DMS53 treated with DMSO at 0.1 percent for 48 hours (cell line): Measurements from ENCODE around the gene ITGA11.
"Not testable (repeated sequence)": the region's sequence is repeated elsewhere in the genome, so short reads cannot be mapped to it uniquely, and the experiment has no call there.

ENCODE experiments used
- DNase-seq: peaks from one replicate; lab custom pipeline; 2025; ENCODE audit not compliant: unreplicated experiment; lab: John Stamatoyannopoulos, UW

ITGA11 gene

DNA sequence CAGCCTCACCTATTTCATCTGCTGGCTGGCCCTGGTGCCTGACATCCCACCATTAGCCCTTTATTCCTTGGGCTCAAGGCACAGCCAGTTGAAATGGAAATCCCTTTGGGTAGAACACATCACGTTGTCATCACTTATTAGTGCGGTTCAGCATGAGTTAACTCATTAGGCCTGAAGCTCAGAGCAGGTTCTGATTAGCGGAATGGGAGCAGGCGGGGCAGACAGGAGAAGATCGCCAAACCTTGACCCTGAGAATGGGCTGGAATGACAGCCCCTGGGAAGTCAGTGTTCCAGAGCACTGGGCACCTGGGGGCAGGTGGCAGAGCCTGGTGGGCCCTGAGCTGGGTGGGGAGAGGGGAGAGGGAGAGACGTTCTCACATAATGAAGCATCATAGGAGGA is 5.8 kb downstream of the ITGA11 start:
- no peak for DNase-seq

DNA sequence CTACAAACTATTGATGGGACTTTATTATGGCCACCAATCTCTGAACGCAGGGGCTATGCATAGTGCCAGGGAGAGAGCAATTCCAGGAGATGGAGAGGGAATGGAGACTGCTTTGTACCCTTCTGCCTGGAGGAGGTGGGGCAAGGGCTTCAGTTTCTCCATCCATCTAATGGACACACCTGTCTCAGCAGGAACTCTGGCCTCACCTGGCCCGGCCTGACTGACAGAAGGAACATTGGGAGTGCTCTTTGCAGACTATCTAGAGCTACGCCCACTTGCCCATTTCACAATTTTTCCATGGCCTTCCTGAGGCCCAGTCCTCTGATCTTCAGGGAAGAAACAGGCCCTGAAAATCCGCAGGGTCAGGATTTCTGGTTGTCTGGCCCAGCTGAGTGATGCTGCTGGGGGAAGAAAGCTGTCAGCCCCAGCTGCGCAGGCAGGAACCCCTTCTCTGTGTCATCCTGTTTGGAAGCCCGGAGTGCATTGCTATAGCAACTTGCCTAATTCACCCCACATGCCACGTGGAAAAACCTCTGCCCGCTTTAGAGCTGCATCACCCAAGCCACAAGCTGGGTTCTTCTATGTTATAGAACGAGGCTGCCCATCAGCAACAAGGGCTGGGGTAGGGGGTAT is 6.4 kb downstream of the ITGA11 start:
- no peak for DNase-seq

DNA sequence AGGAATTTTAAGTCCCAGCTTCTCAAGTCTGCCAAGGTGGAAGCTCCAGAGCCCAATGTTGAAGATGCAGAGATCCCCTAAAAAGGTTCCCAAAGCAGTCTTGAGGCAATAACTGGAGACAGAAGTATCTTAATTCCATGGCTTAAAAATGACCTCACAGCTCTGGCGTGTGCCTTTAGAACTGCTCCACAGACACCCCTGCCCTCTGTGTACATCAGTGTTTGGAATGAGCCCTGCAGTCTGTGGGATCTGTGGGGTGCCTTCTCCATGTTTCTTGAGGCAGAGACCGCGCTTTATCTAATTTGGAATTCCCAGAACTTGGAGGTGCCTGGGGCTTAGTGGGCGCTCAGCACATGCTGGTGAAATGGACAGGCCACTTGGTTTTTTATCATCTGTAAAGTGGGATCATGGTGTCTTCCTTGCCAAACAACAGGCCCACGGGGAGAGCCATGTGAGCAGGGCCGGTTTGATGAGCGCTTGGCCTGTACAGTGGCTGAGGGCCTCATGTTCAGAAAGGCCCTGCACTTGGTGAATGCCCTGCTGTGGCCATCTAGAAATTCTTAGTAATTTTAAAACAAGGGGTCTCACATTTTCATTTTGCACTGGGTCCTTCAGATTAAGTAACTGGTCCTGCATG is 7.1 kb downstream of the ITGA11 start:
- no peak for DNase-seq

DNA sequence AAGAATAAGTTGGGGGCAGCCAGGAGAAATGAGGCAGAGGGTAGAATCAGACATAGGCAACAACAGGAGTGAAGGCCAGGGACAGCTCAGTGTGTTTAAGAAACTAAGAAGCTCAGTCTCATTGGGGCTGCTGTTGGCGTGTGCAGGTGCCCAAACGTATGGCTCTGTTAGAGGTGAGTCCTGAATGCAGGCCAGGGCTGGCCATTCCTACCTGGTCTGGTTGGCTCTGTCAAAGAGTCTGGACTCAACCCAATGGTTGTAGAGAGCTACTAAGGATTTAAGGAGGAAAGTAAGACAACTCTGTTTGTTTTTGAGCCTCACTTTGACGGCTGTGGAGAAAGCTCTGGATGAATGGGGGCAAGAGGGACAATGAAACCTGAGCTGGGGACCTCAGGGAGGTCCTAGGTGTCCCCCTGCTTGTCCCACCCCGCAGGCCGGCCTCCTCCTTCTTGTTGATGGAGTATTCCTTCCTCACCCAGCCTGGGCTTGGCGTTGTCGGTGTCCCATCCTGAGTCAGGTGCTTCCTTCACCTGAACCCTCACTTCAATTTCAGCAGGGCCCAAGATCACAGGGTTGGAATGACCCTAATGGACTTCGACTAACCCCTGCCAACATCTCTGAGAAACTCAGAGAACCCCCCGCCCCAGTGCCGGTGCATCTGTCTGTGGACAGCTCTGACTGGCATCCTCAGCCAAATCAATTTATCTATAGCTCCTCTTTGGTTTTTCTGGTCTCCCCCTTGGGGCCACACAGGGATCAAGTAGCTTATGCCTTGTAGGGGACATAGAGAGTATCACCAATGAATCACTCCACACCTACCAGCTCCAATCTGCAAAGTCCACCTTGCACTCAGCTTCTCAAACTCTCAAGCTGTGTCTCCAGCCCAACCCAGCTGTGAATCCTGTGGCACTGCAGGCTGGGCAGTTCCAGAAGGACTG is 8.3 kb downstream of the ITGA11 start:
- no peak for DNase-seq

DNA sequence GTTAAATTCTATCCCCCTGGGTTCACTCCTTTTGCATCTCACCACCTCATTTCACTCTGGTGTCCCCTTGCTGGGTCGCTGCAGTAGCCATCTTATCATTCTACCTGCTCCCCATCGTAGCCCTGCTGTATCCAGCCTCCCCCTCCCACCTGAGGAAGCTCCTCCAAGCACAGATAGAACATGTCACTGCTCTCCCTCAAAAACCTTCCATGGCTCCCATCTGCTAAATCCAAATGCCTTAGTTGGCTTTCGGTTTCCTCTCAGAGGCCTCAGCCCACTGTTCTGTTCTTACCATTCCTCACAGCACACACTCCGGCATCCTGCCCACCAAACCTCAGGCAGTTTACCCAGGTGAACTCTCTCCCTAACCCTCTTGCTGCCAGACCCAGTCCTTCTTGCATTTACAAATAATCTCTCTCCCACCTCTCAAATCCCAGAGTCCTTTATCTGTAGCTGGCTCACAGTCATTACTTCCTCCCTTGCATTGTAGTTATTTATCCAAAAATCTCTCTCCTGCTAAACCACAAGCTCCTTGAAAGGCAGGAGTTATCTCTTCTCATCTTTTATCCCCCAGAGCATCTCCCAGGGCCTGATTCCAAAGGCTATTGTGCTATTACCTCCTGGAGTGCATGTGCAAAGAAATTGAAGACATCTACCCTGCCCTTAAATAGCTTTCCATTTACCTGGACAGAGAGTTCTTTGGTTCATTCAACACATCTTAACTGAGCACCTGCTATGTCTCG is 9.4 kb downstream of the ITGA11 start:
- not testable (repeated sequence) for DNase-seq

DNA sequence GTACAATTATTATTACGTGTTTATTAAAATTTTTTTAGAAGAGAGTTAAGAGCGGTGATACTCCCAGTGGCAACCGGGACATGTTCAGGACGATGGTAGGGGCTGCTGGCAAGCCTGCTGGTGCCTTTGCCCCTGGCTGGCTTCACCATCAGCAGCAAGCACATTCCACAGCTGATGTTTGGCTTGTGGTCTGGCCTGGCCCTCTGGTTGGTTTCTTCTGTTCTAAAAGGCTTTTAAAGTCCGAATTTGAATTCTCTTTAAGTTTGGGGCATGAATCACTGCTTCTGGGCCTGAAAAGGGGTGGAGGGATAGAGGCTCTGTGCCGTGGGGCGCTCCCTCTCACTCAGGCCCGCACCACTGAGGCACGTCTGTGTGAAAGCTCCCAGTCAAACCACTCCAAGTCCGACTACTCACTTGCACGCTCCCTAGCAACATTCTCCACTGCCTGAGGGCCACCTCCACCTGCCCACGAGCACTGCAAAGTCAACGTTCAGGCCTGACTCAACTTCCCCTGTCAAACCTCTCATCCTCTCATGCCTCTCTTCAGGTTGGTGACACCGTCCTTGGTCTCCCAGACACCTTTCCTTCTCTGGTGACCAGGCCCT is 10.1 kb downstream of the ITGA11 start:
- no peak for DNase-seq

GRCh38 chr15:68421115-68421551 is 10.8 kb downstream of the ITGA11 start:
- no peak for DNase-seq

GRCh38 chr15:68420186-68420684 is 11.7 kb downstream of the ITGA11 start:
- DNase-seq = no peak

GRCh38 chr15:68419301-68420175 is 12.4 kb downstream of the ITGA11 start:
- DNase-seq = no peak

DNA sequence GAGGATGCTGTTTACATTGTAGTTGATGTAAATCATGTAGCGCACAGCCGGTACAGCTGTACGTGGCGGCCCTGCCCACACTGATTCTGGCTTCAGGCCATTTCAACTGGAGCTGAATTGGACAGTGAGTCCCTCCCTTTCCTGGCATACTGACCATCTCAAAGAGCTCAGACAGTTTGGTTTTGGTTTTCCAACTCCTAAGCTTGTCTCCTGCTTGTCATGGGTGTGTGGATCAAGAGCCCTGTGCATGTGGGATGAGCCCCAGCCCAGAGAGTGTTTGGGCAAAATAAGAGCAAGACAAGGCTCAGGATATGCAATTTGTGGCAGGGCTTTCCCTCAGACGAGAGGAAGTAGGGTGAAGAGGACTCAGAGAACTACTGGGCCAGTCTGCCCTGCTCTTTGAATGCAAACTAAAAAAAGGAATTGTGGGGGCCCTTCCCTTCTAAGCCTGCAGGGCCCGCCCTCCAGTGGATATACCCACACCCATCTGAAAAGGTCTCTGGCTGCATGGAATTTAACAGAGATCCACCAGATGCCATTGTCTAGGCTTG is 13.3 kb downstream of the ITGA11 start:
- no peak for DNase-seq

DNA sequence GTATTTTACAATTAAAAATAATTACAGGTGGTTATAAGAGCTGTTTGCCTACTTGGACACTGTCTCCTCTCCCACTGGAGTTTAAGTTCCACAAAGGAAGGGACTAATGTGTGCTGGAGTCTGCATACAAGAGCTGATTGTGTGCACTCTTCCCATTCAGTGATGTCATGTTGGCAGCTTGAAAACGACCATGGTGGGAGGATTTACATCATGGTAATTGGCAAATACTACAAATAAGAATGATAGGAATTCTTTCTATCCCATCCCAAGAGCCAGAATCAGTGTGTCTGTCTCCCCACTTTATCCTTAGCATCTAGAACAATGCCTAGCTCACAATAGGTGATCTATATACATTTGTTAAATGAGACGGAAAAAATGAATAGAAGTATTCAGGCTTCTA is 14.1 kb downstream of the ITGA11 start:
- no peak for DNase-seq

DNA sequence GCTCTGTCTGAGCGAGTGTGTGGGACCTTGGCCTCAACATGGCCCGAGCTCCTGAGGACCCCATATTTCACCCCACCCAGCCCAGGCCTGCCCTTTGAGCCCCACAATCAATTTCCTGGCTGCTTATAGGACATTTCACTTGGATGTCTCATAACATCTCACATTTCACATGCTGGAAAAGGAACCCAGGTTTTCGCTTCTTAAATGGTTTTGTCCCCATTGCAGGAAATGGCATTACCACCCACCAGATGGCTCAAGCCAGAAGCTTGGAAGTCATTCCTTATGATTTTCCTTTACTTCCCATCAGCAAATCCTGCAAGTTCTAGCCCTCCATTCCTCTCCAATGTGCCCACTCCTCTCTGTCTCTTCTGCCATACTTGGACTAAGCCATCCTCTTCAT is 14.9 kb downstream of the ITGA11 start:
- DNase-seq = no peak

- no peak for DNase-seq
These were observed 15.8 kb downstream of the ITGA11 start for GRCh38 chr15:68416158-68416535.

GRCh38 chr15:68415501-68416157 is 16.3 kb downstream of the ITGA11 start:
- no peak for DNase-seq

DNA sequence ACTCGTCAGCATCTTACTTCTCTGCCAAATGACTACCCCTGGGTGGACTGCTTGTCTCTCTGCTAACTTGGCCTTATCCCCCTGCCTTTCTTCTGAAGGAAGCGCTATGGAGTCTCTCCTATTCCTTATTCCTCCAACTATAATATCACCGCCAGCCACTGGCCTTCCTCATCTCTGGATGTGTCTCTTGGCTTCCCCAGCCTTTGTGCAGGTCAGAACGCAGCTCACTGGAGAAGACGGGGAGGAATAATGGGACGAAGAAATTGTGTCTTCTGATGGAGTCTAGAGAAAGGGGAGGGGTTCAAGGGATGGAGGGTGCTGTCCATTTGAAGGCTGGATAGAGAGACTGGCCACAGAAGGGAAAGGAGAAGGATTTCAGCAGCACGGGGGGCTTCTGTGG is 16.9 kb downstream of the ITGA11 start:
- no peak for DNase-seq

GRCh38 chr15:68414591-68414990 is 17.4 kb downstream of the ITGA11 start:
- DNase-seq = no peak

- no peak for DNase-seq
These were observed 17.8 kb downstream of the ITGA11 start for GRCh38 chr15:68414206-68414555.

DNA sequence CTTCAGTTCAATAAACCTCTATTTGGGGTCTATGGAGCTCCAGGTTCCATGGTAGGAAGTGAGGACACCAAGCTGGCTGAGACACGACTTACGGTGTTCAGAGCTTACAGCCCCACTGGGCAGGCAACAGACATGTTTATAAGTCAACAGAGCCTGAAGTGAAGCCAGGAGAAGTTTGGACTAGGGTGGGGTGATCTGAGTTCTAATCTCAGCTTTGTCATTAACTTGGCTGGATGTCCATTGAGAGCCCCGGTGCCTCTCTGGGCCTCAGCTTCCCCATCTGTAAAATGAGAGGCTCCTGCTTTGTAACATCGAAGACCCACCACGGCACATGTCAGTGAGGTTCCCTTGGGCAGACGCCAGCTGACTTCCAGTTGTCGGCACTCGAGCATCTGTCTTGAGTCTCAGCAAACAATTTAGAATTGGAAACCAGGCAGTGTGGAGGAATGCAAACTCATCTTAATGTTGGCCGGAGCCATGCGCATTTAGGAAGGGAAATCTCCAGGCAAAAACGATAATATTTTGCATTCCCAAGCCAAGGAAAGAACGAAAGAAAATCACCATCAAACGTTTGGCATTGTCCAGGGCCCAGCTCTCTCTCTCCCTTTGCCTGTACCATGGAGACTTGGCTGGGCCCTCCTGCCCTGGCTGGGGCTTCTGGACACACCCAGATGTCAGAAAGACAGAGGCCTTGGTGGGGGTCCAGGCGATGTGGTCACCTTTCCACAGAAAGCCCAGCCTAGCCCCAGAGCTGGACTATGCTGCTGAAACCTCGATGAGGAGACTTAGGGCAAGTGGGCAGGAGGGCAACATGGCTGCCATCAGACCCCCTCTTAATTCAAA is 18.4 kb downstream of the ITGA11 start:
- no peak for DNase-seq
